Activated T-helper 9 cell treated with anti-CD3 and anti-CD28 coated beads, Interleukin-2, amount 50 U/mL, for 16 hours (primary cell): ENCODE data around the gene CADM1.

ENCODE experiments used
- DNase-seq: peaks from one replicate; pipeline ENCODE4 v3.0.0-alpha.2; 2020; ENCODE audit warnings: low read depth

The CADM1 gene

GRCh38 chr11:115242982-115243381 is 261.2 kb downstream of the CADM1 start:
- DNase-seq = no peak

- no peak for DNase-seq
Observed at GRCh38 chr11:115241899-115242298, 262.3 kb downstream of the CADM1 start.

GRCh38 chr11:115238791-115239190 is 265.4 kb downstream of the CADM1 start:
- DNase-seq = no peak

- no peak for DNase-seq
Observed at GRCh38 chr11:115238086-115238485, 266.1 kb downstream of the CADM1 start.

- no peak for DNase-seq
Observed at GRCh38 chr11:115237578-115237977, 266.6 kb downstream of the CADM1 start.

- DNase-seq = no peak
Observed at GRCh38 chr11:115234794-115235193, 269.4 kb downstream of the CADM1 start.

GRCh38 chr11:115226556-115226955 is 277.7 kb downstream of the CADM1 start:
- DNase-seq = no peak

GRCh38 chr11:115224551-115224950 is 279.7 kb downstream of the CADM1 start:
- no peak for DNase-seq

GRCh38 chr11:115222863-115223530 is 281.2 kb downstream of the CADM1 start:
- DNase-seq = no peak

GRCh38 chr11:115222218-115222862 is 281.9 kb downstream of the CADM1 start:
- no peak for DNase-seq

GRCh38 chr11:115221461-115222069 is 282.6 kb downstream of the CADM1 start:
- no peak for DNase-seq

GRCh38 chr11:115220911-115221310 is 283.3 kb downstream of the CADM1 start:
- no peak for DNase-seq

- DNase-seq = no peak
Observed at GRCh38 chr11:115220423-115220822, 283.8 kb downstream of the CADM1 start.

GRCh38 chr11:115219376-115219775 is 284.8 kb downstream of the CADM1 start:
- DNase-seq = no peak

GRCh38 chr11:115217726-115218311 is 286.4 kb downstream of the CADM1 start:
- DNase-seq = no peak

- DNase-seq = no peak
Observed at GRCh38 chr11:115215694-115216617, 288.3 kb downstream of the CADM1 start.

GRCh38 chr11:115214644-115215234 is 289.5 kb downstream of the CADM1 start:
- no peak for DNase-seq

GRCh38 chr11:115213007-115213406 is 291.2 kb downstream of the CADM1 start:
- no peak for DNase-seq

GRCh38 chr11:115208808-115209259 is 295.4 kb downstream of the CADM1 start:
- DNase-seq = no peak

GRCh38 chr11:115207916-115208315 is 296.3 kb downstream of the CADM1 start:
- no peak for DNase-seq

GRCh38 chr11:115207166-115207591 is 297.0 kb downstream of the CADM1 start:
- DNase-seq = no peak
